ENCODE measurements around the gene VEGFD.

VEGFD gene, protein sequence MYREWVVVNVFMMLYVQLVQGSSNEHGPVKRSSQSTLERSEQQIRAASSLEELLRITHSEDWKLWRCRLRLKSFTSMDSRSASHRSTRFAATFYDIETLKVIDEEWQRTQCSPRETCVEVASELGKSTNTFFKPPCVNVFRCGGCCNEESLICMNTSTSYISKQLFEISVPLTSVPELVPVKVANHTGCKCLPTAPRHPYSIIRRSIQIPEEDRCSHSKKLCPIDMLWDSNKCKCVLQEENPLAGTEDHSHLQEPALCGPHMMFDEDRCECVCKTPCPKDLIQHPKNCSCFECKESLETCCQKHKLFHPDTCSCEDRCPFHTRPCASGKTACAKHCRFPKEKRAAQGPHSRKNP

DNA sequence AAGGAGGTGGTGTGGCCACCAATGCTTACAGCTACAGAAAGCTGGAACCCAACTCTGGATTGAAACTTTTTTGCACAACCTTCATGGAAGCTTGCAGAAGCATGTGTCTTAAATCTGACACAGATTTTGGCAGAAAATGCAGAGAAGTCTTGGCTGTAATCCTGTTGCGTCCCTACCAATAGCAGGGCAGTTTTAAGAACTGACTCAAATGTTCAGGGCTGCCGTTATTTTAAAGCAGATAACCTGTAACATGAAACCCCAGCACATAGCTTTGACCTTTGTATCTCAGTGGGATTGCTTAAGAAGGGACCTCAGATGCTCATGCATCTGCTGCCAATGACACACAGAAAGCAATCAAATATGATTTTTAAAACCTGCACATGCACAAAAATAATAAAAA, at the start of gene VEGFD:
TSS of gene VEGFD (minus strand) at position 110 of the 400 bp plus-strand sequence. CDS start 467 bp downstream, outside the sequence.
- DNase-seq (ENCODE audit: low spot score) = no peak
- no peak for FAIRE-seq

DNA sequence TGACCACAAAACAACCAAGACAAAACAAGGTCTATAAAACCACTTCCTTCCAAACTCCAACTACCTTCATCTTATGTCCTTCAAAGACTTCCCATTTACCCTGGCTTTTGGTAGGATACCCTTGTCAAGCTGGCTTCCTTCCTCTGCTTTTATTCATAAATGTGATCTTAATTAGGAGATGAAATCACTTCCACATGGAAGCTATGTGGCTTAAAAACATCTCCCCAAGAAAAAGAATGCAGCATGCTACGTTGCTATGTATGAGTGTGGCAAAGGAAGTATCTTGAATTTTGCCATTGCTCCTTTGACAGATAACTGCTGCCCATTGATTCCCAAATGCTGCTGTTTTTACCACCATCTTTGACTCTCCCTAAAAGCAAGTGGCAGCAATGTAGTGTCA, 46.4 kb upstream of the VEGFD start:
- FAIRE-seq = no peak
- no peak for DNase-seq (ENCODE audit: low spot score)

DNA sequence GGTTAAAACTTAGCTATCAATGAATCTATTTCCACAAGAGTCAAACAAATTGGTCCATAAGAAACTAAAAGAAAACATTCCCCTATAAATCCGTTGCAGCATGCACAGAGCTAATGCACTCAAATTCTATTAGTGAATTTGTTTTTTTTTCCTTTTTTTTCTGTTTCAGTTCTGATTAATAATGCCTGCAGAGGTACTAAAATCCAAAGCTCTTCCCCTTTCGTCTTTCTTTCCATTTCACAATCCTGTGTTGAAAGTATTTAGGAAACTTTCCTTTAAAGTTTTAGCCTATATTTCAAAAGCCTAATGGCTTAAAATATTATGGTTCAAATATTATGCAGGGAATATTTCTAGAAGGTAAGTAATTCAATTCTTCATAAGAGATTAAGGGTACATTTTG, 45.9 kb upstream of the VEGFD start:
- no peak for DNase-seq (ENCODE audit: low spot score)
- FAIRE-seq = no peak

DNA sequence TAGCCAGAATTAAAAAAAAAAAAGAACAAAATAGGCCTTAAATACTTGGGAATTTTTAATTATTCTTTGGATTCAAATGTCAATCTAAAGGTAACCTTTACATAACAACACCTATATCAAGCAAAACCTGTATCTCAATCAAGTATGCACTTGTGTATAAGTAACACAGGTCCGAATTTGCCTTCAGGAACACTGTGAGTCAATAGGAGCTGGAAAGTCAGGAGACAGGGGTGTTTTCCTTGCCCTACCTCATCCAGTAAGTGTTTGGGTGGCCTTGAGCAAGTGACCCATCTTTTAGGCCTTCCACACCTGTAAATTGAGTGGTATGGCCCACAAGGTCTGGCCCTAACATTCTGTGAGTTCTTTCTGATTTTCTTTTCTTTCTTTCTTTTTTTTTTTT, 40.8 kb upstream of the VEGFD start:
- no peak for DNase-seq (ENCODE audit: low spot score)
- no peak for FAIRE-seq

DNA sequence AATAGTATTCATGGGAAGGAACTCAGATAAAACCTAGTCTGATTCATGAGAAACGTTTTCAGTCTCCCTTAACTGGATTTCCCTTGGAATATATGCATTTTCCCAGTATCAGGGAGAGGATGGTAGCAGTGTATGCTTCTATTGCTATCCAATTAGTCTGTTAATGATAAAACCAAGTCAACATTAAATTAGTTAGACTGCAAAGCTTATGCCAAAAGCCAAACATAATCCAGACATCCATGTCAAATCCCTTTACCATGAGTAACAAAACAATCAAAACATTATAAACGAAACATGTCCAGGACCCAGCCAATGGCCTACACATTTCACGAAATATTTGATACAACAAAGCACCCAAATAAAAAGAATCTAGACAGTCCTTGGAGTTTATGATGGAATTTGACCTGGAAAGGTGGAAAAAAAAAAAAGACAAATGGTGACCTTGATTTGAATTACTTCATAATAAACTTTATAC, 34.5 kb upstream of the VEGFD start:
- FAIRE-seq (no peak), DNase-seq (ENCODE audit: low spot score) (no peak)

DNA sequence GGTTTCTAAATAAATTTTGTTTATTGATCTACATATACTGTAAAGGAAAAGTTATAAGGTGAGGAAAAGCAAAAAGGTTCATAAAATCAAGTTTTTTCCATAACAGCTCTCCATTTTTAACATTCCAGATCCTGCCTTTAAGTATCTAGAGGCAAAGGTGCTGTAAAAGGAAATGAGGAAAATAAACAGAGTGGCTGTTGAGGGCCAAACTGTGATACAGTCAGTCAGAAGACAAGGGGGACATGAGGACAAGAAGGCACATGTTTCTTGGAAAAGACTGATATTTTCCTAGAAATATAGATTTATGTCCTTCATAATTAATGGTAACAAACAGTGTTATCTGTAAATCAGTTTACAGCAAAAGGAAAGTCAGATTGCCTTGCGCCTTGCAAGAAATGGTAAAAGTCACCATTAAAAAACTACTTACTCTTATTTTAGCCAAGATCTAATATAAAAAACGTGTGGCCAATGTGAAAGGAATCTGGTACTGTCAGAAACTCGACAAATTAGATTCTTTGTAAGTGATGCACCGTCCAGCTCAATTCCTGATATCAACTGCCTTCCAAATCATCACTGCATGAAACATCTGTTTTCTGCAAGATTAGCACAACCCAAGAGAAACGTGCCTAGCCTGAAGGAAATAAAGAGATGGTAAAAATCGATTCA, 34.0 kb upstream of the VEGFD start:
- DNase-seq (ENCODE audit: low spot score) (no peak), FAIRE-seq (no peak)

DNA sequence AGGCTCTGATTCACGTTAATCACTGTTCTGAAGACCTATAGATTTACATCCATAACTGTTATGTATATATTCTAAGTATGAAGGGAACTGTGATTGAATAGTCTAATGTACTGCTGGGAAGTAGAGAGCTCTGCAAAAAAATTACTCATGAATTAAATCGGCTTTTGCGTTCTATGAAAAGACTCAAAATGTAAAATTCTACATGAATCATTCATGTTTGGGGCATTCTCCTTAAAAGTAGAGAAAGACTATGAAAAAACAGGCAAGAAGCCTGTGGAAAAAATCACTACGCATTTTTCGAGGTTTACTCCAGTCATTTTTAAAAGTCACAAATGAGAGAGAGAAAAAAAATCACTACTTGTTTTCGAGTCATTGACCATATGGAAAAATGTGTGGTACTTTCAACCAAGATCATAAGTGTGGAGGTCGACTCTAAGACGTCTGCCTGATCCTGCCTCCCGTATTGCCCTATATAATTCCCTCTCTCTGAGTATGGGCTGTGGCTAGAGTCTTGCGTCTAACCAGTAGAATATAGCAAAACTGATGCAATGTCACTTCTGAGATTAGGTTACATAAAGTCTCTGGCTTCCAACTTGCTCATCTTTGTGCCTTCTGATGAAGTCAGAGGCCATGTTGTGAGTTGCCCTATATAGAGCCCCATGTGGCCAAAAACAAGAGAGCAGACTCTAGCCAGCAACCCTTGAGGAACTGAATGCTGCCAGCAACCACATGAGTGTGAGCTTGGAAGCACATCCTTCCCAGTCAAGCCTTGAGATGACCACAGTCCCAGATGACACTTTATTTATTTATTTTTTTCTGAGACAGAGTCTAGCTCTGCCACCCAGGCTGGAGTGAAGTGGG, 32.1 kb upstream of the VEGFD start:
- FAIRE-seq = no peak

DNA sequence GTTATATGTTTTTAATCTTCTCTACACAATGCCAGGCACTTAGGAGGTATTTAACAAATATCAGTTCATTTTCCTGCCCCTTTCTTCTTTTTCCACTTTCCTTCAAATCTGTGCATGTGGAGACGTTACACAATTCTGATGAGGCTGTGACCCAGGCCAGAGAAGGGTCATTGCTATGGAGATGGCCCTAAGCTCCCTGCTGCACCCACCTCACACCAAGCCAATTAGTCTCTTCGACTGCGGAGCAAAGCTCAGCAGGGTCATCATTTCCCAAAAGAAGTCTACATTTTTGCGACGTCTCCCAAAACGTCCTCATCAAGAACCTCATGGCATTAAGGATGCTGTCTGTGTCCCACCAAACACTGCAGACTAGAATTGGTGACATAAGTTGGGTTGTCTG, 28.9 kb upstream of the VEGFD start:
- DNase-seq (ENCODE audit: low spot score) (no peak), FAIRE-seq (no peak)

More for the DNA sequence above, 32.1 kb upstream of the VEGFD start:
- no peak for DNase-seq (ENCODE audit: low spot score)

DNA sequence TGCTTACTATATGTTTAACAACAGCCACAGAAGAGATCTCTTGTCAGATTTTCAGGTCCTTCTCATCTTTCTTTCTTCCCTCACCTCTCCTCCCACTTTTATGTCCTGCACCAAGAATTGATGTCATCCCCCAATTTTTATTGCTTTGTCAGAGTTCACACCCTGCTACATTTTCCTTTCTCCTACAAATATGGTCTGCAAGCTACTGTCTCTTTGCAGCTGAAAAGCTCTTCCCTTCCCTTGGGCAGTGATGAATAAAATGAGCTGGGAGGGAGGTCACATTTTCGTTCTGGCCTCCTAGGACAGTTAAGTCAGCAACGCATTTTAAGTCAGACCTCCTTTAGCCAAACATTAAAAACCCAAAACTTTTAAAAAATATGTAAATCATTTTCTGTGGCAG, 26.7 kb upstream of the VEGFD start:
- no peak for FAIRE-seq
- no peak for DNase-seq (ENCODE audit: low spot score)

DNA sequence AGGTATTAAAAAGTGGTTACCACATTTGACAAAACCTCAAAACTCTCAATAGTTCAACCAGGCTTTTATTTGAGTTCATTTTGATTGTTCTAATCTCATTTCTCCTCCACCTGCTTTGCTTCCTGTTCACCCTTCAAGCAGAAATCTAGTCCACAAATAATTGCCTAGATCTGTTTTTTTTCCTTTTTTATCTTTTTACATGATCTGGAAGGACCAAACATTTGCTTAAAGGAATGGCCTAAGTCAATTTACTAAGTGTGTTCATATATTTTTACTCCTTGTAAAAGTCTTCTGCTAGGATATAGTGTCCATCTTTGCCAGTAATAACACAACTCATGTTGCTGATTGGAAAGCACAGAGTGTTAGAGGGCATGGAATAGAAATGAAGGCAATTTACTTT, 26.2 kb upstream of the VEGFD start:
- FAIRE-seq (no peak), DNase-seq (ENCODE audit: low spot score) (no peak)

DNA sequence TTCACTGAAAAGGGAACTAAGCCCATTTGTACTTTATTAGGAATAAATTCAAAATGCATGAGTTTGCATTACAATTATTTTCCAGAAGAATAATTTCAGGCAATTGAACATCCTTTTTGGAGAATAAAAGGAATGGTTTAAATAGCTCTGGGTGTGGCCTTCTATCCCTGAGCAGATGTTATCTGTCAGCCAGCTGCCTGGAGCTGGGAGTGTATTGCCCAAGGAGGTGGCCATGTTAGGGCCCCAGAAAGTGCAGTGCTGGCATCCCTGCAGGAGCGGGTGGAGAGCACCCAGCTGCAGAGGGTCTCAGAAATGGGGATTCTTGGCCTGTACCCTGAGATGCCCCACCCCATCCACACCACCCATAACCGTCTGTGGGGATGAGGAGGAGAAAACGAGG, 21.6 kb upstream of the VEGFD start:
- FAIRE-seq (no peak), DNase-seq (ENCODE audit: low spot score) (no peak)

DNA sequence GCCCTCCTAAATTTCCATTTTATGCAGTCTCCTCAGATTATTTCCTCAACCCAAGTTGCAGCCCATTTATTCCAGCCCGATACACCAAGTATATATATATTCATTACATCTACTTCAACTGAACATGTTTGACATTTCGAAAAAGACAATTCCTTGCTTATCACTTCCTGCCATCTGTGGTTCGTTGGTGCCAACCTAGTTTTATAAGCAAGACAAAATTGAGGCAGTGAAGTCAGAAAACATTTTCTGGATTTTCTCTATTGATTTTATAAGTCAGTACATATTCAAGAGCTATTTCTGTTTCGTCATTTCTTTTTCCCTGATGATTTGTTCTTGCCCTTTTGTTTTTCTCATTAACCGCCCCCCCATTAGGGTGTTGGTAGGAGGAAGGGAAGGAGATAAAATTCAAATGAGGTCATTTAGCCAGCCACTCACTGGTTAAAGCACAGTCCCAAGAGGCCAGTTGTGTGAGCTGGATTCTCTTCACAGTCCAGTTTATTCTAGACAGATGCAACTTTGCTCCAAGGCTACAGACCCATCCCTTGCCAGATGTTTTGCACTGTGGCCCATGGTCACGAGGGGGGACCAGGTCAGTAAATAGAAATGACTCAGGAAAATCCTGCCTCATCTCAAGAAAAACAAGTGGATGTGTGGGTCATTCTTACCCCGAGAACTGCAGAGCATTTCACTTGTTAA, 20.3 kb upstream of the VEGFD start:
- FAIRE-seq (no peak), DNase-seq (ENCODE audit: low spot score) (no peak)

DNA sequence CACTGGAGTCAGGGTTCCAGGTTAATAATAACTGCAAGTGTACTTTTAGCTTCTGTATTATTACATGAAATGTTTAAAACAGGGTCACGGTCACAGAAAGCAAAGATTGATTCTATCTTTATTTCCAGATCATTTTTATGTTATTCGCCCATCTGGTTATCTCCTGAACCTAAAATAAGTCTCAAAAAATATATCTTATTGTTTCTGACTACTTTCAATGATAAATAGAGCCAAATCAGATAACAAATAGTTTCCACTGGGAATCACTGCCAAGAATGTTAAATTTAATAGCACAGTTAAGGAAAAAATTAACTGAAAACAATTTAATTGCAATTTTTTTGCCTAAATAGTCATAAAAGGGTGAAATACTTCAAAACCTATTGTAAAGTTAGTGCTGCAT, 17.2 kb upstream of the VEGFD start:
- DNase-seq (ENCODE audit: low spot score) = no peak
- FAIRE-seq = no peak

DNA sequence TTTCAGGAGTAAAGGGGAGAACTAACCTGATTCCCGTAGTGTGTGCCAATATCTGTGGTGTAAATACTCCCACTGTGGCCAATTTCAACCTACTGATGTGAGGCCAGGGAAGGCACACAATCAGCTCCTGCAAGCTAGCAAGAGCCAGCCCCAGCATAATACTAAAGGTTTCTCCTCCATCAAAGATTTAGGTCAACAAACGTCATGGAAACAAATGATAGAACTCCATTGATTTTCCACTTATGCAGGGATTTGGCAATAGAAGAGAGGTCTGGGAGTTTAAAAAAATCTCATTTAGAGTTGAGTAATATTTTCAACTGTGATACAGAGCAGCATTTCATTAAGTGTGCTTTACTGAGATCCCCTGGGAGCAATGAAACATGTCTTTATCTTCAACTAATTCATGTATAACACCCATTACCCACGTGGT, 15.8 kb upstream of the VEGFD start:
- no peak for DNase-seq (ENCODE audit: low spot score)

DNA sequence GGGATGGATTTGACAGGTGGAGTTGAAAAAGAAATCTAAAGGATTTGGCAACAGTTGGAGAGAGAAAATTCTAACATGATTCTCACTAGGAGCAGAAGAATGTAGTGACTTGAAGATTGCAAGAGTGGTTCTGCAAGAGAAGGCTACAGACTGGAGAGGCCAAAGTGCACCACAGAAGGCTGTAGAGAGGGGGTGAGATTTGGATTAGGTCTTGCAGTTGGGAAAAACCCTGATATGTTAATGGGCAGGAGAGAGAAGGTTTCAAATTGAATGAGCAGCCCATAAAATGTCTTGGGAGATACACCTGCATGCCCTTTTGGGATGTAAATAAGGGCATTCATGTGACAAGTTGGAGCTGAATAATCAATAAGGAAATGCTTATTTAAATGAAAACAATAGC, 14.7 kb upstream of the VEGFD start:
- DNase-seq (ENCODE audit: low spot score) (no peak), FAIRE-seq (no peak)

More for the DNA sequence above, 15.8 kb upstream of the VEGFD start:
- FAIRE-seq = no peak

DNA sequence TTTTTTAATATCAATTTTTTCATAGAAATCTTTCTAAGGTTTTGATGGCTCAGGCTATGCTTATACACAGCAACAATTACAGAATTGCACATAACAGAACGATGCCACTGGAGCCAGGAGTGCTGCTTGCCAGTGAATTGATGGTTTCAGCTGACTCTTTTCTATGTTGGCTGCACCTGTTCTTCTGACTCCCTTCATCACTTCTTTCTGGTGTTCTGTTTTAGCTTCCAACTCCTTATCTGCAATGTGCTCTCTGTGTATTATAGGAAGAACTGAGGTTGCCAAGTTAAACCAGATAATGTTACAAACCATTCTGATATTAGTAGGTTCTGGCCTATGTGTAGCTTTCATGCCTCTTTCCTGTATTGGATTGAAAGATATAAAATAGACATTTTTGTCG, 11.6 kb upstream of the VEGFD start:
- no peak for DNase-seq (ENCODE audit: low spot score)
- no peak for FAIRE-seq

DNA sequence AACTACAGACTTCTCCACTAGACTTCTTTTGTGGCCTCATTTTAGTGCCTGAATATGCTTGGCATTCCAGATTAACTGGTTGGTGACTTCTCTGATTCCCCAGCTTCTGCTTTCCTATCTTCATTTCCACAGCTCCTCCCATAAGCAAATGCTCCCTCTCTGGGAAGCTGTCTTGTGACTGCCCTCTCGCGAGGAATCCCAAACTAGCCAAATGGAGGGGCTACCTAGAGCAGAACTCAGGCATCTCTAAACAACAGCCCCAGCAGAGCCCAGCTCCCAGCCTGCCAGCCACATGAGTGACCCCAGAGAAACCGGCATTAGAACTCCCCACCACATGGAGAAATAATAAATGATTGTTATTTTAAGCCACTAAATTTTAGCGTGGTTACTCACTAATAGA, 7.6 kb upstream of the VEGFD start:
- DNase-seq (ENCODE audit: low spot score) (no peak), FAIRE-seq (no peak)

DNA sequence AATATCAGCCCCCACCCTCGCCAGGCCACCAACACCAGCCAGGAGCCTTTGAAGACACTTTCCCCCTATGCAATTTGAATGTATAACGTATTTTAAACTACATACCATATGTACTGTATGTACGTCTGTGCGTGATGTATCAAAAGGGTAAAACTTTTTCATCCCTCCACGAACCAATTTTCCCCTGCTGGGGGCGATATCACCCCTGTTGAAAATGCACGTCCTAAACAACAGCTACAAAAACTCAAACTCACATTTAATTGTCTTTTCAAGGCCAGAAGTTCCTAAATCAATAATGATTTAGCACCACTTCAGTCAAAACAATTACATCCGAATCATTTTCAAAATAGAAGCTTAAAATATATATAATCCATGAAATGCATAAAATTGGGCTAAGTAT, 1.4 kb downstream of the VEGFD start:
- FAIRE-seq (no peak), DNase-seq (ENCODE audit: low spot score) (no peak)

DNA sequence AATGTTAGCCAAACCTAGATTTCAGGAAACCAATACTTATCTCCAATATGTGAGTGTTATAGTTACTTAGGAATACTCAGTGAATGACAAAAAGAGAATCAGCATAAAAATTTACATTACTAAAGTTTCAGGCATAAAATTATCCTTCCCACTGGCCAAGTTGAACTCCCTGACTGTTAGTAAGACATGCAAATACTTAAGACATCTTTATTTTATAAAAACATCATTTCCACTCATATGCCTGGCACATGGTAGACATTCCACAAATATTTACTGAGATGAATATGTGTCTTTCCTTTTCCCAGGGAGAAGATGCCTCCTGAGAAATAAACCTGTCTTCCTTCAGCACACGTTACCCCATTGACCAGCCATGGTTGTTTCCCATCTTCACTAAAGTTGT, 7.3 kb downstream of the VEGFD start:
- FAIRE-seq (no peak), DNase-seq (ENCODE audit: low spot score) (no peak)

DNA sequence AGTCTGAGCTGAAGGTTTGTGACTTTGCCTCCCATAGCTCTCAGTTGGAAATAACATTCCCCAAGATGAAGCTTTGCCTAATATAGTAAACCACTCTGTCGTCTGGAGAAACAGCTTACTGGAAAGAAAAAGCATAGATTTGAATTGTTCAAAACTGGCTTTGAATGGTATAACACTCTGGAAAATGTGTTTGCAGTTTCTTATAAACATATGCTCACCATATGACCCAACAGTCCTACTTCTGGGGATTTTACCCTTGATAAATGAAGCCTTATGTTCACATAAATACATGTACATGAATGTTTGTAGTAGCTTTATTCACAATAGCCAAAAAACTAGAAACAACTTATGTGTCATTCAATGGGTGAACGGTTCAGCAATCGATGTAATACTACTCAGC, 10.2 kb downstream of the VEGFD start:
- no peak for FAIRE-seq
- DNase-seq (ENCODE audit: low spot score) = no peak
